Mesothelial cell of epicardium (in vitro differentiated cells): ENCODE measurements around the gene MSANTD2. TPM values are rescaled to one million over a fixed set of nuclear protein-coding genes. Genes with fewer than 3 reads are reported as not detected.

Experiments
- DNase-seq, 2 experiments: peaks; one replicate each; pipeline ENCODE4 v3.0.0; 2021; ENCODE audit warnings: low spot score in 2 of 2; ENCODE audit not compliant: unreplicated experiment in 2 of 2
- H3K27ac Mint-ChIP-seq: 2 replicates; pipeline ENCODE4 v1.8.0; 2021; ENCODE audit warnings: mixed read lengths
- H3K27me3 Mint-ChIP-seq: 2 replicates; pipeline ENCODE4 v1.8.0; 2021; ENCODE audit warnings: low read depth, mixed read lengths
- H3K36me3 Mint-ChIP-seq: 2 replicates; pipeline ENCODE4 v1.8.0; 2021; ENCODE audit warnings: mixed read lengths
- H3K4me1 Mint-ChIP-seq: 2 replicates; pipeline ENCODE4 v1.8.0; 2021; ENCODE audit warnings: mixed read lengths
- H3K4me3 Mint-ChIP-seq: 2 replicates; pipeline ENCODE4 v1.8.0; 2021; ENCODE audit warnings: mild to moderate bottlenecking, moderate library complexity, mixed read lengths
- H3K9me3 Mint-ChIP-seq: 2 replicates; pipeline ENCODE4 v1.8.0; 2021; ENCODE audit warnings: mixed read lengths
- CTCF ChIP-seq: fragments of 200-600 bp; sonication (generic); IDR thresholded peaks from one replicate; pipeline ENCODE4 v1.5.0; 2021; ENCODE audit warnings: antibody characterized with exemption; ENCODE audit not compliant: unreplicated experiment
- total RNA-seq: library from RNA; stranded (reverse); gene quantifications from 3 replicates; pipeline ENCODE4 v1.2.1, GENCODE V29; 2021

Gene MSANTD2
- total RNA-seq, 1 donor from 2014 or later = 37.3 TPM

- no peak for DNase-seq
Measured at GRCh38 chr11:124769806-124770774, 30.1 kb downstream of the MSANTD2 start.

GRCh38 chr11:124768914-124769313 is 31.3 kb downstream of the MSANTD2 start:
- peaks cover 30% of the 10 kb centered on the region for H3K36me3 Mint-ChIP-seq
- no peak for DNase-seq
- TF ChIP-seq CTCF = no peak
- no peak overlapping the region for H3K4me3 Mint-ChIP-seq
- H3K4me1 Mint-ChIP-seq = peaks cover 1% of the 10 kb centered on the region
- H3K27me3 Mint-ChIP-seq = no peaks in the 10 kb centered on the region
- no peaks in the 10 kb centered on the region for H3K9me3 Mint-ChIP-seq
- H3K27ac Mint-ChIP-seq = no peak overlapping the region

More at GRCh38 chr11:124769806-124770774, 30.1 kb downstream of the MSANTD2 start:
- H3K36me3 Mint-ChIP-seq = peaks cover 26% of the 10 kb centered on the region
- H3K27me3 Mint-ChIP-seq = no peaks in the 10 kb centered on the region
- no peak overlapping the region for H3K4me3 Mint-ChIP-seq
- no peak overlapping the region for H3K27ac Mint-ChIP-seq
- no peak for TF ChIP-seq CTCF
- H3K4me1 Mint-ChIP-seq = no peaks in the 10 kb centered on the region
- H3K9me3 Mint-ChIP-seq = no peaks in the 10 kb centered on the region

DNA sequence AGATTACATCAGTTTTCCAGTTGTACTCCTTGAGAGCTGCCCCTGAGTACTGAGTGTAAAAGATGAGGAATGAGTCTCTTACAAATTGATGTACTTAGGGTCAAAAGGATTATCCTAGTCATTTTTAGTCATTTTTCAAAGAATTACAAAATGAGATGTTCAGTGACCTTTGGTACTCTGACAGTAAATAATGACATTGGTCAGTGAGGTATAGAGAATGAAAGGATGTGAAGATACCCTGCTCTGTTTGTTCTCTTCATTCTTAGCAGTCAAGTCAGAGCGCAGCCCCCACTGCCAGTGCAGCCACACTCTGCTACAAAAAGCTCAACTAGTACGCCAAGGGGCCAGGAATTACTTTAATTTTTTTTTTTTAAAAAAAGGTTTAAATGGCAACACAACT is 34.0 kb downstream of the MSANTD2 start:
- H3K36me3 Mint-ChIP-seq = peaks cover 20% of the 10 kb centered on the region
- H3K4me3 Mint-ChIP-seq = no peak overlapping the region
- H3K27me3 Mint-ChIP-seq = peaks cover 18% of the 10 kb centered on the region
- no peaks in the 10 kb centered on the region for H3K9me3 Mint-ChIP-seq
- H3K27ac Mint-ChIP-seq = no peak overlapping the region
- DNase-seq = no peak
- H3K4me1 Mint-ChIP-seq = peaks cover 11% of the 10 kb centered on the region
- no peak for TF ChIP-seq CTCF

DNA sequence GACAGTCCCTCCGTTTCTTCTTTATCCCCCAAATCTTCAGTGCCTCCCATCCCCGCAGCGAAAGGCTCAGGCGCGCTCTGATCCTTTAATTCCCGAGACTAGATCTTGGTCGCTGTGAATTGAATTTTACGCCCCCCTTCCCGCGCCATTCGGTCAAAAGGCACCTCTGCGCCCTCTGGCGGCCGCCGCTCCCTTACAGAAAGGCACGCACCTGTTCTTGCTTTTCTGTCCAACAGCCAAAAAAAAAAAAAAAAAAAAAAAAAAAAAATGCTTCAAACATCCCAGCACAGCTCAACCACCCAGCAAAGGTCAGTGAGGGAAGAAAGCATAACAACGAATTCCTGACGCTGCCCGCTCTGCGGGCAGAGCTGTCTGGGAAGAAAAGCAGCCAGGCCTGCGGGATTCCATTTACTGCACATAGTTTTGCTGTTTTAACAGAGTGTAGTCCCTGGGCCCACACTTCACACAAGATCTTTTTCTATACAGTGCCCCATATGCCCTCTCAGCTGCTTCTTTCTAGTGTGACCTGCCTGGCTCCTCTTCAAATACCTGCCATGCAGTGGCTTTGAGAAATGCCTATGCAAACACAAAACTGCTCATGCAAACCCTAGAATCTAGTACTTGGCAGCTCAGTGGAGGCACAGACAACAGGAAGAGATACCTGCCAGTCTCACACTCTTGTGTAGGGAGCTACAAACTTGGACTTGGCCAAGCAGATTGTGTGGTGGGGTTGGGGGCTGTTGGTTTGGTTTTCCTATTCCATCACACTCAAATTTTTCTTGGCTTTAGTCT is 36.9 kb downstream of the MSANTD2 start:
- DNase-seq = peak; percentile 83 to 94
- Mint-ChIP-seq H3K36me3 (peaks cover 15% of the 10 kb centered on the region), H3K27ac (no peak overlapping the region), H3K9me3 (no peaks in the 10 kb centered on the region), H3K4me1 (peaks cover 24% of the 10 kb centered on the region), H3K27me3 (peaks cover 46% of the 10 kb centered on the region), H3K4me3 (peak overlapping the region; percentile 74)
- TF ChIP-seq CTCF = peak; percentile 85

DNA sequence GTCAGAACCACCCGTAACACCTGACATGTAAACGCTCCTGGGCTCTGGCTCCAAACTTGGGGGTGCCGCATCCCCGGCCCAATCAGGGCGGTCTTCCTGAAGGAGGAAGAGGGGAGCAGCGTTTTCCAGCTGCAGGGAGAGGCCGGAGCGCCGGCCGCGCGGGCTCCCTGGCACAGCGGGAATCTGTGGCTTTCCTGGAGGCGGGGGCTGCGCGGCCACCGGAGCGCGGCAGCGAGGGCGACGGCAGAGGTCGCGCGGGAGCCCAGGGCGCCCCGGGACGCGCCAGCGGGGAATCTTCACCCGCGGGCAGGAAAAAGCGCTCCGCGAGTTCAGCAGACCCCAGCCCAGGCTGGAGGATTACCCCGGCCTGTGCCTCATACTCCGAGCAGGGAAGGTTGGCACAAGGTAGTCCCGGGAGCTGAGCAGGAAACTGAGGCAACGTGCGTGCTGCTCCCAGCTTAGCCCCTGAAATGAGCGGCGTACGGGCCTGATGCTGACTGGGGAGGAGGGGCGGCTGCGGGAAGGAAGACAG is 37.5 kb downstream of the MSANTD2 start:
- H3K36me3 Mint-ChIP-seq = peaks cover 14% of the 10 kb centered on the region
- DNase-seq = no peak
- no peak overlapping the region for H3K27ac Mint-ChIP-seq
- peaks cover 27% of the 10 kb centered on the region for H3K4me1 Mint-ChIP-seq
- H3K4me3 Mint-ChIP-seq = peak overlapping the region; percentile 74
- no peaks in the 10 kb centered on the region for H3K9me3 Mint-ChIP-seq
- H3K27me3 Mint-ChIP-seq = peaks cover 53% of the 10 kb centered on the region
- no peak for TF ChIP-seq CTCF
